Subcutaneous abdominal adipose tissue (tissue), 5 donors: ENCODE data around the gene HSD17B4.

ENCODE experiments used
- H3K27ac ChIP-seq: one replicate; pipeline ENCODE4 v1.7.0; 2013; ENCODE audit warnings: low read depth, mild to moderate bottlenecking, inconsistent platforms, low read length, moderate library complexity
- H3K27me3 ChIP-seq, 5 donors: one replicate each; pipeline ENCODE4 v1.7.0; 2013; ENCODE audit warnings: low read length in 5 of 5, inconsistent platforms in 1 of 5; ENCODE audit not compliant: control insufficient read depth in 5 of 5, insufficient read depth in 4 of 5
- H3K36me3 ChIP-seq, 5 donors: one replicate each; pipeline ENCODE4 v1.7.0; 2013; ENCODE audit warnings: low read length in 5 of 5; ENCODE audit not compliant: control insufficient read depth in 5 of 5, insufficient read depth in 5 of 5
- H3K4me1 ChIP-seq, 5 donors: one replicate each; pipeline ENCODE4 v1.7.0; 2013; ENCODE audit warnings: low read length in 5 of 5, mild to moderate bottlenecking in 3 of 5, moderate library complexity in 1 of 5; ENCODE audit not compliant: control insufficient read depth in 5 of 5, insufficient read depth in 5 of 5
- H3K4me3 ChIP-seq, 5 donors: one replicate each; pipeline ENCODE4 v1.7.0; 2013; ENCODE audit warnings: low read length in 5 of 5, low read depth in 1 of 5
- H3K9ac ChIP-seq, 5 donors: one replicate each; pipeline ENCODE4 v1.7.0; 2013; ENCODE audit warnings: low read length in 5 of 5, mild to moderate bottlenecking in 4 of 5, moderate library complexity in 3 of 5
- H3K9me3 ChIP-seq, 5 donors: one replicate each; pipeline ENCODE4 v1.7.0; 2013; ENCODE audit warnings: low read length in 5 of 5; ENCODE audit not compliant: control insufficient read depth in 5 of 5
- donor health status: healthy.
- donor health status: healthy.
- donor health status: healthy.
- donor health status: healthy.
- donor health status: healthy.

Gene HSD17B4

GRCh38 chr5:119452373-119453039 is at the start of gene HSD17B4:
Gene HSD17B4 (plus strand): TSS chr5:119452497. CDS start chr5:119452576, 79 bp downstream.
- Histone ChIP-seq H3K9ac (peak within 1 kb of the TSS; percentile 89 to 96 (median 91)), H3K4me1 (peaks cover 0 to 21% (median 19%) of the 10 kb centered on the region in 5 donors)

GRCh38 chr5:119402555-119402954 is 49.7 kb upstream of the HSD17B4 start:
- no peak overlapping the region for H3K27ac ChIP-seq
- H3K9me3 ChIP-seq = no peaks in the 10 kb centered on the region
- no peaks in the 10 kb centered on the region for H3K36me3 ChIP-seq
- peaks cover 5 to 23% (median 8%) of the 10 kb centered on the region in 5 donors for H3K4me1 ChIP-seq
- H3K4me3 ChIP-seq = no peak overlapping the region
- H3K27me3 ChIP-seq = no peaks in the 10 kb centered on the region
- H3K9ac ChIP-seq = no peak overlapping the region

More at GRCh38 chr5:119452373-119453039, at the start of gene HSD17B4:
- H3K36me3 ChIP-seq = peaks cover 0 to 9% (median 6%) of the 10 kb centered on the region in 5 donors
- no peaks in the 10 kb centered on the region for H3K27me3 ChIP-seq
- peaks cover 0 to 7% (median 6%) of the 10 kb centered on the region in 5 donors for H3K9me3 ChIP-seq
- peak within 1 kb of the TSS; percentile 92 to 99 (median 96) for H3K4me3 ChIP-seq
- H3K27ac ChIP-seq = peak within 1 kb of the TSS; percentile 85

GRCh38 chr5:119404033-119404432 is 48.3 kb upstream of the HSD17B4 start:
- H3K36me3 ChIP-seq = no peaks in the 10 kb centered on the region
- H3K27me3 ChIP-seq = no peaks in the 10 kb centered on the region
- H3K27ac ChIP-seq = no peak overlapping the region
- H3K9me3 ChIP-seq = no peaks in the 10 kb centered on the region
- H3K9ac ChIP-seq = no peak overlapping the region
- H3K4me1 ChIP-seq = peaks cover 0 to 10% (median under 1%) of the 10 kb centered on the region in 5 donors
- no peak overlapping the region for H3K4me3 ChIP-seq

GRCh38 chr5:119405419-119405818 is 46.9 kb upstream of the HSD17B4 start:
- H3K27me3 ChIP-seq = no peaks in the 10 kb centered on the region
- no peak overlapping the region for H3K4me3 ChIP-seq
- H3K9ac ChIP-seq = no peak overlapping the region
- no peaks in the 10 kb centered on the region for H3K36me3 ChIP-seq
- peaks cover 0 to under 1% (median 0%) of the 10 kb centered on the region in 5 donors for H3K4me1 ChIP-seq
- H3K9me3 ChIP-seq = no peaks in the 10 kb centered on the region
- H3K27ac ChIP-seq = no peak overlapping the region

GRCh38 chr5:119406551-119407110 is 45.7 kb upstream of the HSD17B4 start:
- Histone ChIP-seq H3K4me1 (peaks cover 0 to 12% (median 6%) of the 10 kb centered on the region in 5 donors), H3K27ac (no peak overlapping the region), H3K27me3 (no peaks in the 10 kb centered on the region), H3K9me3 (no peaks in the 10 kb centered on the region), H3K36me3 (no peaks in the 10 kb centered on the region), H3K4me3 (no peak overlapping the region), H3K9ac (no peak overlapping the region)

- no peaks in the 10 kb centered on the region for H3K27me3 ChIP-seq
- no peak overlapping the region for H3K27ac ChIP-seq
- H3K4me3 ChIP-seq = no peak overlapping the region
- H3K36me3 ChIP-seq = no peaks in the 10 kb centered on the region
- H3K4me1 ChIP-seq = peaks cover 0 to 20% (median 7%) of the 10 kb centered on the region in 5 donors
- H3K9ac ChIP-seq = no peak overlapping the region
- H3K9me3 ChIP-seq = no peaks in the 10 kb centered on the region
These were observed 43.0 kb upstream of the HSD17B4 start for GRCh38 chr5:119409235-119409815.

GRCh38 chr5:119410448-119411159 is 41.7 kb upstream of the HSD17B4 start:
- Histone ChIP-seq H3K4me3 (no peak overlapping the region), H3K36me3 (no peaks in the 10 kb centered on the region), H3K9ac (no peak overlapping the region), H3K9me3 (no peaks in the 10 kb centered on the region), H3K27me3 (no peaks in the 10 kb centered on the region), H3K4me1 (peaks cover 0 to 20% (median 7%) of the 10 kb centered on the region in 5 donors), H3K27ac (no peak overlapping the region)

GRCh38 chr5:119411361-119412278 is 40.7 kb upstream of the HSD17B4 start:
- H3K9me3 ChIP-seq = no peaks in the 10 kb centered on the region
- peak overlapping the region; percentile 85 for H3K27ac ChIP-seq
- H3K4me3 ChIP-seq = peak overlapping the region; percentile 64 to 83 (median 73)
- H3K27me3 ChIP-seq = no peaks in the 10 kb centered on the region
- H3K36me3 ChIP-seq = no peaks in the 10 kb centered on the region
- peak overlapping the region; percentile 79 to 94 (median 83) for H3K9ac ChIP-seq
- H3K4me1 ChIP-seq = peaks cover 0 to 20% (median 7%) of the 10 kb centered on the region in 5 donors
